ENCODE data around the gene POLR2J. TPM values are rescaled to one million over a fixed set of nuclear protein-coding genes. Genes with fewer than 3 reads are reported as not detected.

The POLR2J gene
- total and polyA plus RNA-seq, 2 experiments from 2014 or later = 31.8 to 121 TPM

DNA sequence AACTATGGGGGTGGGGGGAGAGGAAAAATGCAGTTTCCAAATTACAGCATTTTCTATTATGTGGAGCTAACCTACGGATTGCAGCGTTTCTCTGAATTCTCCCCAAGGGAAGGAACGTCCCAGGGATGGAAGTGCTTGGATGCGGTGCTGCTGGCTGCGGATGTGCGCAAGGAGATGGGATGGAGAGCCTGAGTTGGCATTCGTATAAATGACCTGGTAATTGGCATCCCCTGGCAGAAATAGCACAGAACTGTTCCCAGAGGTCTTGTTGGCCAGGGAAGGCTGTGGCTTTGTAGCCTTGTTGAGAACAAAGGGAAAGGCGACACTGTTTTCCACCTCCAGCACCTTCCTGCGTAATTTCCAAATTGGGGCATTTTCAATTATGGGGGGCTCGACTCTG lies 42.6 kb downstream of the POLR2J start:
- DNase-seq (ENCODE audit: low read depth in 1 of 2, low spot score in 1 of 2) = no peak

DNA sequence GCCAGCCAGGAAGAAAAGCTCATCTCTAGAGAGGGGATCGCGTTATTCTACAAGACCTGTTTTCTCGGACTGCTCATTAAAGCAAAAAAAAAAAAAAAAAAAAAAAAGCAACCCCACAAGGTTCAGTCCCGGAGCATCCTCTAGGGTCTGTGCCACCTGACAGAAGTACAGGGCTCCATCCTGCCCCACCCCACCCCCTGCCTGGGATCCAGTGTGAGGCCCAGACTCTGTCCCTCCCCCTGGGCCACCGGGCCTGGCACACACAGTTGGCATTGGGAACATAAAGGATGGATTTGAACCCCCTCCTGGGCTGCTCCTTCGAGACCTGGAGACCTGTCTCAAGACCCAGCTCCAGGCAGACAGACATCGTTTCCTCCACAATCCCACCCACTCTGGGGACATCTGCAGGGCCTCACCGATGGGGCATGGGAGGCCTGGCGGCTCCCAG lies 44.7 kb downstream of the POLR2J start:
- TF ChIP-seq, protein P1, sequence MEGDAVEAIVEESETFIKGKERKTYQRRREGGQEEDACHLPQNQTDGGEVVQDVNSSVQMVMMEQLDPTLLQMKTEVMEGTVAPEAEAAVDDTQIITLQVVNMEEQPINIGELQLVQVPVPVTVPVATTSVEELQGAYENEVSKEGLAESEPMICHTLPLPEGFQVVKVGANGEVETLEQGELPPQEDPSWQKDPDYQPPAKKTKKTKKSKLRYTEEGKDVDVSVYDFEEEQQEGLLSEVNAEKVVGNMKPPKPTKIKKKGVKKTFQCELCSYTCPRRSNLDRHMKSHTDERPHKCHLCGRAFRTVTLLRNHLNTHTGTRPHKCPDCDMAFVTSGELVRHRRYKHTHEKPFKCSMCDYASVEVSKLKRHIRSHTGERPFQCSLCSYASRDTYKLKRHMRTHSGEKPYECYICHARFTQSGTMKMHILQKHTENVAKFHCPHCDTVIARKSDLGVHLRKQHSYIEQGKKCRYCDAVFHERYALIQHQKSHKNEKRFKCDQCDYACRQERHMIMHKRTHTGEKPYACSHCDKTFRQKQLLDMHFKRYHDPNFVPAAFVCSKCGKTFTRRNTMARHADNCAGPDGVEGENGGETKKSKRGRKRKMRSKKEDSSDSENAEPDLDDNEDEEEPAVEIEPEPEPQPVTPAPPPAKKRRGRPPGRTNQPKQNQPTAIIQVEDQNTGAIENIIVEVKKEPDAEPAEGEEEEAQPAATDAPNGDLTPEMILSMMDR (IDR thresholded peaks at IDR 0.05; ENCODE audit: low read depth, low read length) = no peak
- peak in 1 of 2 donors; percentile 50 for DNase-seq (ENCODE audit: low read depth in 1 of 2, low spot score in 1 of 2)
- Histone ChIP-seq H3K36me3 (no peaks in the 10 kb centered on the region), H3K4me1 (ENCODE audit: low read depth) (peaks cover 4% of the 10 kb centered on the region), H3K4me3 (peak overlapping the region; percentile 87), H3K27ac (no peak overlapping the region), H3K9me3 (ENCODE audit: low read depth) (no peaks in the 10 kb centered on the region), H3K27me3 (no peaks in the 10 kb centered on the region)

More for the DNA sequence above, 42.6 kb downstream of the POLR2J start:
- H3K4me3 ChIP-seq = no peak overlapping the region
- no peaks in the 10 kb centered on the region for H3K36me3 ChIP-seq
- no peaks in the 10 kb centered on the region for H3K27me3 ChIP-seq
- H3K4me1 ChIP-seq (ENCODE audit: low read depth) = peaks cover 4% of the 10 kb centered on the region
- H3K27ac ChIP-seq = no peak overlapping the region
- TF ChIP-seq, protein P1 (IDR thresholded peaks at IDR 0.05; ENCODE audit: low read depth, low read length) = no peak
- no peaks in the 10 kb centered on the region for H3K9me3 ChIP-seq (ENCODE audit: low read depth)

DNA sequence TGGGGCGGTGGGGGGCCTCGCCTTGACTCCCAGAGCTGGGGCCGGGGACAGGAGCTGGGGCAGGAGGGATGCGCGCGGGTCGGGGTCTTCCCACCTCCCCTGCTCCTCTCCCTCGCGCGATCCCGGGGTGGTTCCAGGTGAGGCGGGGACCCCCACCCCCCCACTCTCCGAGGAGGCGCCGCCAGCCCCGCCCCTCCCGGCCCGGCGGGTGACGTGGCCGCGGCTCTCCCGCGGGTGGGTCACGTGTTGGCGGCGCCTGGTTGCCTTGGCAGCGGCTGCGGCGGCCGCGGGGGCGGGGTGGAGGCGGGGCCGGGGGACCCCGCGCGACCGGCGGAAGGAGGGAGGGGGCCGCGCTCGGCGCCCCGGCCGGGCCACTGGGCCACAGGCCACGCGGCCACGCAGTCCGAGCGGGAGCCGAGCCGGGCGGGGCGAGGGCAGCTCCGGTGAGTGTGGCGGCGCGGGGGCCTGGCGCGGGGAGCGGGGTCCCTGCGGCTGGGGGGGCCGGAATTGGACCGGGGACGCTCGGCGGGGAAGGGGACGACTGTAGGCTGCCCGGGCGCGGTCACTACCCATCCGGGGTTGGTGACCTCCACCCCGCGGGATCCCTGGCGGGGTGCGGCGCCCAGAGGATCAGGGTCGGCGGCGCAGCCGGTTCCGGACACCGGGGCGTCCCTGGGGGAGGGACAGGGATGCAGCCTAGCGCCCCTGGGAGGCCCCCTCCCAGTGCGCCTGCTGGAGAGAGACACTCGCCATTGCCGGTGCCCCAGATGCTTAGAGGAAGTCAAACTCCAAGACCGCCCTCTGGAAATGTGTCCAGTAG lies 45.3 kb downstream of the POLR2J start, which contains the start of gene ORAI2:
ORAI2 (plus strand) TSS at position 357 of the 820 bp plus-strand sequence. CDS start 5,382 bp downstream, outside the sequence.
- H3K4me3 ChIP-seq = peak within 1 kb of the TSS; percentile 87
- no peak within 1 kb of the TSS for H3K27ac ChIP-seq
- peak; percentile 77 to 84 for DNase-seq (ENCODE audit: low read depth in 1 of 2, low spot score in 1 of 2)
- TF ChIP-seq, protein P1 (IDR thresholded peaks at IDR 0.05; ENCODE audit: low read depth, low read length) = no peak
- H3K4me1 ChIP-seq (ENCODE audit: low read depth) = peaks cover 4% of the 10 kb centered on the region
- H3K27me3 ChIP-seq = no peaks in the 10 kb centered on the region
- no peaks in the 10 kb centered on the region for H3K9me3 ChIP-seq (ENCODE audit: low read depth)
- H3K36me3 ChIP-seq = no peaks in the 10 kb centered on the region

DNA sequence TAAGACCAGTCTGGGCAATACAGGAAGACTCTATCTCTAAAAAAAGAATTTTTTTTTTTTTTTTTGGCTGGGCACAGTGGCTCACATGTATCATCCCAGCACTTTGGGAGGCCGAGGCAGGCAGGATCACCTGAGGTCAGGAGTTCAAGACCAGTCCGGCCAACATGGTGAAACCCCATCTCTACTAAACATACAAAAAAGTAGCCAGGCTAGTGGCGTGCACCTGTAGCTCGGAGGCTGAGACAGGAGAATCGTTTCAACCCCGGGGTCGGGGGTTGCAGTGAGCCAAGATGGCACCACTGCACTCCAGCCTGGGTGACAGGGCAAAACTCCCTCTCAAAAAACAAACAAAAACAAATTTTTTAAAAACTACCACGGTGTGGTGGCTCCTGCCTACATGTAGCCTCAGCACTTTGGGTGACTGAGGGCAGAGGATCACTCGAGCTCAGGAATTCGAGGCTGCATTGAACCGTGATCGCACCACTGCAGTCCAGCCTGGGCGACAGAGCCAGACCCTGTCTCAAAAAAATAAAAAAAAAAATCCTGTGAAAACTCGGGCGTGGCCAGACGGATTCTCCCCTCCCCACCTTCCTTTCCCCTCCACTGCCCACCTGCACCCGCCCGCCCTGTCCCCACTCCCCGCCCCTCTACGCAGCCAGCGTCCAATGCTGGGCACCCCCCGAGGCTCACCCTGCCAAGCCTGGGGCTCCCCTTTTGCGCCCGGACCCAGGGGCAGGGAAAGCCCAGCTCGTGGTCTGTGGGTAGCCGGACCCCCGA lies 46.1 kb downstream of the POLR2J start:
- no peak overlapping the region for H3K27ac ChIP-seq
- TF ChIP-seq, protein P1 (IDR thresholded peaks at IDR 0.05; ENCODE audit: low read depth, low read length) = no peak
- H3K4me3 ChIP-seq = peak overlapping the region; percentile 87
- H3K9me3 ChIP-seq (ENCODE audit: low read depth) = no peaks in the 10 kb centered on the region
- DNase-seq (ENCODE audit: low read depth in 1 of 2, low spot score in 1 of 2) = peak in 1 of 2 donors; percentile 20
- peaks cover 4% of the 10 kb centered on the region for H3K4me1 ChIP-seq (ENCODE audit: low read depth)
- H3K27me3 ChIP-seq = no peaks in the 10 kb centered on the region
- no peaks in the 10 kb centered on the region for H3K36me3 ChIP-seq

DNA sequence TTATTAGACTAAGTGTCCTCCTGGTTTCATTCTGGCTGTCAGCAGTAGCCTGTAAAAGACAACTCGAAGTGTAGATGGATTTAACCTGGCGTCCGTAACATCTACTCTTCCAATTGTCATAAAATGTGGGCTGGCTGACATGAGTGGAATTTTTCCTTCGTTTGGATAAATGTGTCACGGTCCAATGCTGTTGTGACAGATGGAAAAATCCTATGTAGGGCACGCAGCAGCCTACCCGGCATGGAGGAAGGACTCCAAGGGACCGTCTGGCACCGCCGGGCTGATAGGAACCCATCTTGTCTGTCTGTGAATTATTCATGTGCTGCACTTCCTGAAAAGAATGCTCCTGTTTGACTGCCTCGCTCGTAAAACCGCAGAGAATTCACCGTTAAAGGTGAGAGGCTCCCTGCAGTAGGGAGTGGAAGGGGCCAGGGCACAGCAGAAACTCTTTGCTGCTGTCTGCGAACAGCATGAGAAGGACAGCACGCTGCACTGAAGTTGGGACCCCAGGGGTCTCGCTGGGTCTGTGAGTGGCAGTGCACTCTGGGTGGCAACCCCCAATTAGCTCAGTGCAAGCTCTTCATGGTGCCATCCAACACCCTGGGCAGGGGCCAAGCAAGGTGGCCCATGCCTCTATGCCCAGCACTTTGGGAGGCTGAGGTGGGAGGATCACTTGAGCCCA lies 47.0 kb downstream of the POLR2J start:
- H3K27ac ChIP-seq = peak overlapping the region; percentile 62
- H3K27me3 ChIP-seq = no peaks in the 10 kb centered on the region
- peak in 1 of 2 donors; percentile 19 for DNase-seq (ENCODE audit: low read depth in 1 of 2, low spot score in 1 of 2)
- H3K36me3 ChIP-seq = no peaks in the 10 kb centered on the region
- H3K4me3 ChIP-seq = no peak overlapping the region
- TF ChIP-seq, protein P1 (IDR thresholded peaks at IDR 0.05; ENCODE audit: low read depth, low read length) = no peak
- peaks cover 4% of the 10 kb centered on the region for H3K4me1 ChIP-seq (ENCODE audit: low read depth)
- no peaks in the 10 kb centered on the region for H3K9me3 ChIP-seq (ENCODE audit: low read depth)
